HUES6 (cell line): ENCODE results near the gene PMEPA1.

Source experiments
- H3K27ac ChIP-seq: 2 replicates; pipeline ENCODE4 v1.7.0; 2013; ENCODE audit warnings: low read depth, mild to moderate bottlenecking, low read length, inconsistent platforms
- H3K27me3 ChIP-seq: 2 replicates; pipeline ENCODE4 v1.6.1; 2013; ENCODE audit warnings: low read length; ENCODE audit not compliant: control insufficient read depth, insufficient read depth
- H3K36me3 ChIP-seq: 2 replicates; pipeline ENCODE4 v1.6.1; 2013; ENCODE audit warnings: low read length; ENCODE audit not compliant: control insufficient read depth, insufficient read depth
- H3K4me1 ChIP-seq: 2 replicates; pipeline ENCODE4 v1.6.1; 2013; ENCODE audit warnings: low read length; ENCODE audit not compliant: control insufficient read depth, insufficient read depth
- H3K4me3 ChIP-seq: 2 replicates; pipeline ENCODE4 v1.5.1; 2013; ENCODE audit warnings: low read depth, low read length
- H3K9ac ChIP-seq: one replicate; pipeline ENCODE4 v1.6.1; 2013; ENCODE audit warnings: mild to moderate bottlenecking, low read length
- H3K9me3 ChIP-seq: 2 replicates; pipeline ENCODE4 v1.6.1; 2013; ENCODE audit warnings: low read depth, low read length; ENCODE audit not compliant: control insufficient read depth, insufficient read depth

PMEPA1 gene

GRCh38 chr20:57628047-57628961, 81.5 kb downstream of the PMEPA1 start:
- Histone ChIP-seq H3K27me3 (no peaks in the 10 kb centered on the region), H3K36me3 (no peaks in the 10 kb centered on the region), H3K27ac (no peak overlapping the region), H3K9ac (no peak overlapping the region), H3K4me1 (no peaks in the 10 kb centered on the region), H3K9me3 (peaks cover 14% of the 10 kb centered on the region), H3K4me3 (no peak overlapping the region)

- no peaks in the 10 kb centered on the region for H3K27me3 ChIP-seq
- H3K9ac ChIP-seq: no peak overlapping the region
- H3K4me3 ChIP-seq: no peak overlapping the region
- no peaks in the 10 kb centered on the region for H3K4me1 ChIP-seq
- H3K9me3 ChIP-seq: peaks cover 14% of the 10 kb centered on the region
- H3K36me3 ChIP-seq: no peaks in the 10 kb centered on the region
- no peak overlapping the region for H3K27ac ChIP-seq
These were observed 82.5 kb downstream of the PMEPA1 start for GRCh38 chr20:57627339-57627738.

GRCh38 chr20:57625978-57626377, 83.8 kb downstream of the PMEPA1 start:
- H3K9ac ChIP-seq: no peak overlapping the region
- H3K27me3 ChIP-seq: no peaks in the 10 kb centered on the region
- peaks cover 14% of the 10 kb centered on the region for H3K9me3 ChIP-seq
- no peaks in the 10 kb centered on the region for H3K4me1 ChIP-seq
- H3K27ac ChIP-seq: no peak overlapping the region
- no peak overlapping the region for H3K4me3 ChIP-seq
- H3K36me3 ChIP-seq: no peaks in the 10 kb centered on the region

GRCh38 chr20:57625181-57625958, 84.4 kb downstream of the PMEPA1 start:
- Histone ChIP-seq H3K36me3 (no peaks in the 10 kb centered on the region), H3K9ac (no peak overlapping the region), H3K27ac (no peak overlapping the region), H3K4me1 (no peaks in the 10 kb centered on the region), H3K9me3 (peaks cover 14% of the 10 kb centered on the region), H3K4me3 (no peak overlapping the region), H3K27me3 (no peaks in the 10 kb centered on the region)

GRCh38 chr20:57624124-57624523, 85.7 kb downstream of the PMEPA1 start:
- no peak overlapping the region for H3K9ac ChIP-seq
- peaks cover 14% of the 10 kb centered on the region for H3K9me3 ChIP-seq
- H3K4me3 ChIP-seq: no peak overlapping the region
- H3K27ac ChIP-seq: no peak overlapping the region
- no peaks in the 10 kb centered on the region for H3K36me3 ChIP-seq
- no peaks in the 10 kb centered on the region for H3K4me1 ChIP-seq
- H3K27me3 ChIP-seq: no peaks in the 10 kb centered on the region; the same call in 1 of the 2 replicates

- Histone ChIP-seq H3K9me3 (peaks cover 14% of the 10 kb centered on the region; the same call in 1 of the 2 replicates), H3K36me3 (no peaks in the 10 kb centered on the region), H3K9ac (no peak overlapping the region), H3K4me3 (no peak overlapping the region), H3K27ac (no peak overlapping the region), H3K27me3 (no peaks in the 10 kb centered on the region; the same call in 1 of the 2 replicates), H3K4me1 (no peaks in the 10 kb centered on the region)
These were observed 87.0 kb downstream of the PMEPA1 start for GRCh38 chr20:57622579-57623381.

GRCh38 chr20:57622201-57622570, 87.6 kb downstream of the PMEPA1 start:
- Histone ChIP-seq H3K36me3 (no peaks in the 10 kb centered on the region), H3K27ac (no peak overlapping the region), H3K4me3 (no peak overlapping the region), H3K27me3 (no peaks in the 10 kb centered on the region; the same call in 1 of the 2 replicates), H3K9me3 (peaks cover 14% of the 10 kb centered on the region; the same call in 1 of the 2 replicates), H3K4me1 (no peaks in the 10 kb centered on the region), H3K9ac (no peak overlapping the region)

- H3K27me3 ChIP-seq: no peaks in the 10 kb centered on the region; the same call in 1 of the 2 replicates
- H3K4me3 ChIP-seq: no peak overlapping the region
- H3K9me3 ChIP-seq: peaks cover 14% of the 10 kb centered on the region; the same call in 1 of the 2 replicates
These were observed 88.2 kb downstream of the PMEPA1 start for GRCh38 chr20:57621421-57622200.

GRCh38 chr20:57620999-57621398, 88.8 kb downstream of the PMEPA1 start:
- Histone ChIP-seq H3K4me1 (no peaks in the 10 kb centered on the region), H3K27ac (no peak overlapping the region), H3K36me3 (no peaks in the 10 kb centered on the region), H3K9me3 (peaks cover 14% of the 10 kb centered on the region; the same call in 1 of the 2 replicates), H3K9ac (no peak overlapping the region), H3K27me3 (no peaks in the 10 kb centered on the region; the same call in 1 of the 2 replicates), H3K4me3 (no peak overlapping the region)

More at GRCh38 chr20:57621421-57622200, 88.2 kb downstream of the PMEPA1 start:
- Histone ChIP-seq H3K36me3 (no peaks in the 10 kb centered on the region), H3K9ac (no peak overlapping the region), H3K4me1 (no peaks in the 10 kb centered on the region), H3K27ac (no peak overlapping the region)
